ENCODE results near the gene MAP3K7. TPM values are rescaled to one million over a fixed set of nuclear protein-coding genes. Genes with fewer than 3 reads are reported as not detected.
A peak's percentile ranks its signal among the peaks of the same experiment; 100 is the strongest.

The MAP3K7 gene
- total RNA-seq, 1 donor from 2014 or later: 91.9 TPM

- TF ChIP-seq CTCF (IDR thresholded peaks at IDR 0.05) (no peak), EZH2 (IDR thresholded peaks at IDR 0.05) (no peak), EZH2phosphoT487 (IDR thresholded peaks at IDR 0.05) (no peak)
- H3K4me1 Mint-ChIP-seq: peaks cover 20% of the 10 kb centered on the region
- Histone ChIP-seq H3K4me2 (no peak overlapping the region), H4K20me1 (ENCODE audit: low read depth) (no peaks in the 10 kb centered on the region), H3K79me2 (ENCODE audit: low read depth) (no peaks in the 10 kb centered on the region), H3F3A (ENCODE audit: low read depth) (no peaks in the 10 kb centered on the region), H3K4me1 (peaks cover 15% of the 10 kb centered on the region), H3K4me3 (no peak overlapping the region), H3K27me3 (no peaks in the 10 kb centered on the region), H3K27ac (no peak overlapping the region), H3K9ac (no peak overlapping the region), H2AFZ (replicated peaks) (no peak overlapping the region), H3K36me3 (no peaks in the 10 kb centered on the region), H3K9me3 (ENCODE audit: low read depth) (no peaks in the 10 kb centered on the region)
- no peak overlapping the region for H3K27ac Mint-ChIP-seq
- no peak for DNase-seq (ENCODE audit: low spot score)
- H3K27me3 Mint-ChIP-seq (ENCODE audit: insufficient read depth, low read depth): peaks cover 2% of the 10 kb centered on the region
- no peak overlapping the region for H3K4me3 Mint-ChIP-seq
- no peaks in the 10 kb centered on the region for H3K9me3 Mint-ChIP-seq
- H3K36me3 Mint-ChIP-seq: no peaks in the 10 kb centered on the region
Measured at GRCh38 chr6:90595854-90596253, 9.0 kb upstream of the MAP3K7 start.

- peaks cover 2% of the 10 kb centered on the region for H3K36me3 Mint-ChIP-seq
- peaks cover 24% of the 10 kb centered on the region for H3K27me3 ChIP-seq
- peaks cover 2% of the 10 kb centered on the region for H3K27me3 Mint-ChIP-seq (ENCODE audit: insufficient read depth, low read depth)
- peaks cover 16% of the 10 kb centered on the region for H3K4me1 ChIP-seq
- H3K9me3 ChIP-seq (ENCODE audit: low read depth): no peaks in the 10 kb centered on the region
- no peak for DNase-seq (ENCODE audit: low spot score)
- H3K4me2 ChIP-seq: peak overlapping the region; percentile 94
- H3K9me3 Mint-ChIP-seq: no peaks in the 10 kb centered on the region
- H3K4me3 ChIP-seq: peak overlapping the region; percentile 99
- H3K4me3 Mint-ChIP-seq: peak overlapping the region; percentile 98
- TF ChIP-seq EZH2 (IDR thresholded peaks at IDR 0.05) (no peak), CTCF (IDR thresholded peaks at IDR 0.05) (no peak), EZH2phosphoT487 (IDR thresholded peaks at IDR 0.05) (no peak)
- H4K20me1 ChIP-seq (ENCODE audit: low read depth): peaks cover 48% of the 10 kb centered on the region
- H3K9ac ChIP-seq: peak overlapping the region; percentile 82
- peak overlapping the region; percentile 85 for H3K27ac Mint-ChIP-seq
- no peaks in the 10 kb centered on the region for H3K36me3 ChIP-seq
- peaks cover 13% of the 10 kb centered on the region for H3F3A ChIP-seq (ENCODE audit: low read depth)
- peak overlapping the region; percentile 99 for H2AFZ ChIP-seq (replicated peaks)
- peak overlapping the region; percentile 96 for H3K27ac ChIP-seq
- H3K4me1 Mint-ChIP-seq: peaks cover 48% of the 10 kb centered on the region
- H3K79me2 ChIP-seq (ENCODE audit: low read depth): peaks cover 53% of the 10 kb centered on the region
Measured at GRCh38 chr6:90586546-90586835, 381 bp downstream of the MAP3K7 start.

- Mint-ChIP-seq H3K4me3 (peak overlapping the region; percentile 98), H3K9me3 (no peaks in the 10 kb centered on the region), H3K36me3 (peaks cover 2% of the 10 kb centered on the region), H3K4me1 (peaks cover 51% of the 10 kb centered on the region), H3K27ac (no peak overlapping the region), H3K27me3 (ENCODE audit: insufficient read depth, low read depth) (no peaks in the 10 kb centered on the region)
- Histone ChIP-seq H3F3A (ENCODE audit: low read depth) (peaks cover 13% of the 10 kb centered on the region), H3K27ac (no peak overlapping the region), H4K20me1 (ENCODE audit: low read depth) (peaks cover 63% of the 10 kb centered on the region), H2AFZ (replicated peaks) (no peak overlapping the region), H3K4me2 (peak overlapping the region; percentile 94), H3K4me3 (peak overlapping the region; percentile 99), H3K9me3 (ENCODE audit: low read depth) (no peaks in the 10 kb centered on the region), H3K36me3 (no peaks in the 10 kb centered on the region), H3K27me3 (peaks cover 19% of the 10 kb centered on the region), H3K4me1 (peaks cover 16% of the 10 kb centered on the region), H3K79me2 (ENCODE audit: low read depth) (peaks cover 70% of the 10 kb centered on the region), H3K9ac (no peak overlapping the region)
- TF ChIP-seq EZH2phosphoT487 (IDR thresholded peaks at IDR 0.05) (no peak), CTCF (IDR thresholded peaks at IDR 0.05) (no peak), EZH2 (IDR thresholded peaks at IDR 0.05) (no peak)
- DNase-seq (ENCODE audit: low spot score): no peak
Measured at GRCh38 chr6:90584636-90585255, 2.1 kb downstream of the MAP3K7 start.

Measured in neural progenitor cell (in vitro differentiated cells).